Measurements from ENCODE around the gene TARS2. TPM values are rescaled to one million over a fixed set of nuclear protein-coding genes. Genes with fewer than 3 reads are reported as not detected.

The TARS2 gene
- total and polyA plus RNA-seq, 2 of the 13 experiments (the other 11 are each of a cell fraction or from before 2014, with no cell fraction given): 21.3 to 22.8 TPM

- H3K9me3 ChIP-seq (ENCODE audit: low read length): no peaks in the 10 kb centered on the region
- peaks cover 82% of the 10 kb centered on the region for H3K4me1 ChIP-seq (ENCODE audit: insufficient read depth, low read length)
- ATAC-seq (no peak), FAIRE-seq (no peak), DNase-seq (ENCODE audit: low spot score) (no peak)
- BruUV-seq (replicated peaks): no TSS peak
- CTCF ChIA-PET (ENCODE audit: low intra/inter-chr PET ratio, low total read pairs): no interaction called here
- no peak overlapping the region for H2AFZ ChIP-seq (ENCODE audit: low read length)
- no peak overlapping the region for H3K9ac ChIP-seq (ENCODE audit: insufficient read depth, low read depth, low read length)
- no peak overlapping the region for H3K27ac ChIP-seq (ENCODE audit: extremely low read length, insufficient read depth, low read length)
- H3K27me3 ChIP-seq (ENCODE audit: control insufficient read depth in 1 of 2, insufficient read depth in 2 of 2, low read length in 2 of 2): no peaks in the 10 kb centered on the region
- intact Hi-C loops (cut with micrococcal nuclease; ENCODE audit: unreplicated experiment) (no loop called here), in situ Hi-C loops (cut with HindIII; ENCODE audit: extremely low pct_ligation_motif_present, low pct_unique_long_range_greater_than_20kb) (no loop called here)
- TF ChIP-seq MED13 (CRISPR knock-in tag; IDR thresholded peaks at IDR 0.05) (no peak), PAF1 (CRISPR knock-in tag; IDR thresholded peaks at IDR 0.05) (0 out of 2 replicates have a peak, but pooled peaks have one; percentile 49), ZNF121 (CRISPR knock-in tag; IDR thresholded peaks at IDR 0.05) (no peak), TEAD3 (CRISPR knock-in tag; optimal IDR thresholded peaks at IDR 0.05; ENCODE audit: borderline replicate concordance) (no peak), HMGA1 (CRISPR knock-in tag; conservative IDR thresholded peaks at IDR 0.05) (no peak), POLR2G (IDR thresholded peaks at IDR 0.05; ENCODE audit: low read depth, low read length) (0 out of 2 replicates have a peak, but pooled peaks have one; percentile 33), ZC3H13 (CRISPR knock-in tag; IDR thresholded peaks at IDR 0.05) (peak; percentile 38; the same call in 1 of the 2 replicates), ZNF367 (CRISPR knock-in tag; IDR thresholded peaks at IDR 0.05; ENCODE audit: borderline replicate concordance) (no peak), MBD4 (IDR thresholded peaks at IDR 0.05; ENCODE audit: borderline replicate concordance, low read length) (no peak), AGO1 (IDR thresholded peaks at IDR 0.05; ENCODE audit: low read depth, low read length, poor library complexity, severe bottlenecking) (no peak), MED1 (CRISPR knock-in tag; IDR thresholded peaks at IDR 0.05) (0 out of 2 replicates have a peak, but pooled peaks have one; percentile 5), RBM22 (optimal IDR thresholded peaks at IDR 0.05; ENCODE audit: low read length) (peak; percentile 15), HOXA3 (CRISPR knock-in tag; IDR thresholded peaks at IDR 0.05) (no peak)
- TF ChIP-seq, protein P1, sequence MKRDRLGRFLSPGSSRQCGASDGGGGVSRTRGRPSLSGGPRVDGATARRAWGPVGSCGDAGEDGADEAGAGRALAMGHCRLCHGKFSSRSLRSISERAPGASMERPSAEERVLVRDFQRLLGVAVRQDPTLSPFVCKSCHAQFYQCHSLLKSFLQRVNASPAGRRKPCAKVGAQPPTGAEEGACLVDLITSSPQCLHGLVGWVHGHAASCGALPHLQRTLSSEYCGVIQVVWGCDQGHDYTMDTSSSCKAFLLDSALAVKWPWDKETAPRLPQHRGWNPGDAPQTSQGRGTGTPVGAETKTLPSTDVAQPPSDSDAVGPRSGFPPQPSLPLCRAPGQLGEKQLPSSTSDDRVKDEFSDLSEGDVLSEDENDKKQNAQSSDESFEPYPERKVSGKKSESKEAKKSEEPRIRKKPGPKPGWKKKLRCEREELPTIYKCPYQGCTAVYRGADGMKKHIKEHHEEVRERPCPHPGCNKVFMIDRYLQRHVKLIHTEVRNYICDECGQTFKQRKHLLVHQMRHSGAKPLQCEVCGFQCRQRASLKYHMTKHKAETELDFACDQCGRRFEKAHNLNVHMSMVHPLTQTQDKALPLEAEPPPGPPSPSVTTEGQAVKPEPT (CRISPR knock-in tag; IDR thresholded peaks at IDR 0.05; ENCODE audit: low read depth): no peak
- peaks cover 3 to 6% of the 10 kb centered on the region in 2 experiments; a peak in 2 of 5 replicates for H3K36me3 ChIP-seq (replicated peaks in 1 of 2; ENCODE audit: control insufficient read depth in 1 of 2, insufficient read depth in 2 of 2, low read length in 2 of 2)
- POLR2A ChIA-PET: no interaction called here
- 86% methylated on average over 1 of the region's 1 CpG for WGBS (ENCODE audit: low lambda C conversion rate)
- H3K4me3 ChIP-seq (replicated peaks in 1 of 3; ENCODE audit: insufficient read depth in 1 of 3, low read depth in 2 of 3, low read length in 3 of 3): no peak overlapping the region
- H4K20me1 ChIP-seq (ENCODE audit: insufficient read depth, low read length): no peaks in the 10 kb centered on the region
- no peaks in the 10 kb centered on the region for H3K79me2 ChIP-seq (ENCODE audit: insufficient read depth, low read length)
- no peak overlapping the region for H3K4me2 ChIP-seq (ENCODE audit: low read depth, low read length)
These were observed 9.9 kb upstream of the TARS2 start for GRCh38 chr1:150477320-150477719.
